MCF 10A (cell line): ENCODE results near the gene CEP295NL. TPM values are rescaled to one million over a fixed set of nuclear protein-coding genes. Genes with fewer than 3 reads are reported as not detected.

ENCODE experiments used
- BruUV-seq: library from RNA; stranded (reverse); fragments of 400-500 nt; replicated peaks from 2 replicates; lab custom pipeline; 2021; lab: Mats Ljungman, UMichigan
- CTCF ChIA-PET: fragments of 300-600 bp; sonication (Branson Sonifier 250); formaldehyde crosslinking; extraction: SDS; loops from one replicate; lab custom pipeline; 2021; ENCODE audit warnings: antibody characterized with exemption, inconsistent platforms; lab: Yijun Ruan, JAX
- POLR2A ChIA-PET: fragments of 300-600, 350-650 bp; sonication (Branson Sonifier 250); formaldehyde crosslinking; extraction: SDS; loops from one replicate; lab custom pipeline; 2020; ENCODE audit warnings: antibody characterized with exemption, inconsistent platforms; lab: Yijun Ruan, JAX
- DNase-seq: peaks from one replicate; pipeline ENCODE4 v3.0.0-alpha.2; 2018; ENCODE audit not compliant: unreplicated experiment
- H3K27ac Mint-ChIP-seq: one replicate; pipeline ENCODE4 v1.8.0; 2022; ENCODE audit warnings: mild to moderate bottlenecking, low read depth, mixed read lengths; ENCODE audit not compliant: unreplicated experiment
- H3K27me3 Mint-ChIP-seq: one replicate; pipeline ENCODE4 v1.8.0; 2022; ENCODE audit warnings: mixed read lengths; ENCODE audit not compliant: insufficient read depth, unreplicated experiment
- H3K36me3 Mint-ChIP-seq: one replicate; pipeline ENCODE4 v1.8.0; 2022; ENCODE audit warnings: mild to moderate bottlenecking, moderate library complexity, mixed read lengths; ENCODE audit not compliant: insufficient read depth, unreplicated experiment
- H3K4me1 Mint-ChIP-seq: one replicate; pipeline ENCODE4 v1.8.0; 2022; ENCODE audit warnings: mixed read lengths; ENCODE audit not compliant: insufficient read depth, unreplicated experiment
- H3K4me3 Mint-ChIP-seq: one replicate; pipeline ENCODE4 v1.8.0; 2022; ENCODE audit warnings: mild to moderate bottlenecking, moderate library complexity, mixed read lengths; ENCODE audit not compliant: unreplicated experiment
- H3K9me3 Mint-ChIP-seq: one replicate; pipeline ENCODE4 v1.8.0; 2022; ENCODE audit warnings: mixed read lengths; ENCODE audit not compliant: unreplicated experiment
- CTCF ChIP-seq: fragments of 200-600 bp; IDR thresholded peaks from one replicate; pipeline ENCODE4 v1.8.0; 2022; ENCODE audit warnings: antibody characterized with exemption, mild to moderate bottlenecking; ENCODE audit not compliant: unreplicated experiment
- intact Hi-C: fragments of 100-400 bp; cut with micrococcal nuclease; formaldehyde crosslinking; loops from 2 replicates; pipeline ENCODE4 v1.14.1; 2022
- total RNA-seq: library from RNA; stranded (reverse); gene quantifications from 2 replicates; pipeline ENCODE4 v1.2.3, GENCODE V29; 2022

Gene CEP295NL
- total RNA-seq, 1 experiment from 2014 or later: 0.68 TPM

GRCh38 chr17:78929908-78930775 lies 27.1 kb upstream of the CEP295NL start:
- DNase-seq: no peak
- H3K27me3 Mint-ChIP-seq: no peaks in the 10 kb centered on the region
- no peak overlapping the region for H3K27ac Mint-ChIP-seq
- intact Hi-C loops: no loop called here
- no TSS peak for BruUV-seq
- ChIA-PET POLR2A (interaction anchor here (0.6 kb wide), 1 partner anchor 130 kb away, joined by 3 read pairs; no protein-coding TSS in a partner anchor), CTCF (interaction anchor here (0.7 kb wide), 1 partner anchor 1247 kb away, joined by 5 read pairs; no protein-coding TSS in a partner anchor)
- TF ChIP-seq CTCF: no peak
- no peak overlapping the region for H3K4me3 Mint-ChIP-seq
- H3K36me3 Mint-ChIP-seq: no peaks in the 10 kb centered on the region
- peaks cover 20% of the 10 kb centered on the region for H3K4me1 Mint-ChIP-seq
- no peaks in the 10 kb centered on the region for H3K9me3 Mint-ChIP-seq

GRCh38 chr17:78925662-78926555 lies 22.9 kb upstream of the CEP295NL start:
- H3K4me1 Mint-ChIP-seq: peaks cover 7% of the 10 kb centered on the region
- CTCF ChIA-PET: no interaction called here
- no peaks in the 10 kb centered on the region for H3K36me3 Mint-ChIP-seq
- H3K27ac Mint-ChIP-seq: no peak overlapping the region
- BruUV-seq: no TSS peak
- H3K4me3 Mint-ChIP-seq: peak overlapping the region; percentile 73
- no peaks in the 10 kb centered on the region for H3K9me3 Mint-ChIP-seq
- TF ChIP-seq CTCF: no peak
- POLR2A ChIA-PET: no interaction called here
- intact Hi-C loops: no loop called here
- no peak for DNase-seq
- no peaks in the 10 kb centered on the region for H3K27me3 Mint-ChIP-seq

- Mint-ChIP-seq H3K4me3 (peak within 1 kb of the TSS; percentile 73), H3K27ac (no peak within 1 kb of the TSS), H3K9me3 (no peaks in the 10 kb centered on the region), H3K4me1 (peaks cover 12% of the 10 kb centered on the region), H3K36me3 (no peaks in the 10 kb centered on the region), H3K27me3 (no peaks in the 10 kb centered on the region)
- ChIA-PET CTCF (no interaction called here), POLR2A (interaction anchor here (3.3 kb wide), 1 partner anchor 9 kb away, joined by 14 read pairs; no protein-coding TSS in a partner anchor)
- peak; percentile 25 for TF ChIP-seq CTCF
- DNase-seq: peak; percentile 66
- no TSS peak for BruUV-seq
- intact Hi-C loops: no loop called here
These were observed 22.2 kb upstream of the CEP295NL start, which contains the start of gene TIMP2 for GRCh38 chr17:78925234-78925633. TSS of gene TIMP2 (minus strand) at chr17:78925387. CDS start at chr17:78925088, 299 bp downstream.
